GM19452 (cell line): ENCODE data around the gene APEH.
"Not testable (repeated sequence)": the region's sequence is repeated elsewhere in the genome, so short reads cannot be mapped to it uniquely, and the experiment has no call there.

Experiments
- ATAC-seq: cut with Tn5 transposase; IDR thresholded peaks from one replicate; pipeline ENCODE4 v1.9.1; 2021; ENCODE audit not compliant: unreplicated experiment

The APEH gene

GRCh38 chr3:49667701-49668413 lies 6.3 kb upstream of the APEH start:
- ATAC-seq: no peak

- no peak for ATAC-seq
Observed at GRCh38 chr3:49668414-49668797, 5.7 kb upstream of the APEH start.

- ATAC-seq: no peak
Observed at GRCh38 chr3:49668861-49669260, 5.3 kb upstream of the APEH start.

GRCh38 chr3:49669352-49669751 lies 4.8 kb upstream of the APEH start:
- no peak for ATAC-seq

- no peak for ATAC-seq
Observed at GRCh38 chr3:49670940-49671290, 3.2 kb upstream of the APEH start.

GRCh38 chr3:49671291-49672288 lies 2.6 kb upstream of the APEH start:
- ATAC-seq: no peak

- ATAC-seq: no peak
Observed at GRCh38 chr3:49673121-49673714, 933 bp upstream of the APEH start.

- ATAC-seq: peak; percentile 28
Observed at GRCh38 chr3:49674497-49674983, 389 bp downstream of the APEH start.

GRCh38 chr3:49675912-49676311 lies 1.8 kb downstream of the APEH start:
- no peak for ATAC-seq

- ATAC-seq: no peak
Observed at GRCh38 chr3:49680493-49681231, 6.5 kb downstream of the APEH start.

- ATAC-seq: no peak
Observed at GRCh38 chr3:49681232-49681522, 7.0 kb downstream of the APEH start.

GRCh38 chr3:49681543-49681942 lies 7.4 kb downstream of the APEH start:
- no peak for ATAC-seq

- no peak for ATAC-seq
Observed at GRCh38 chr3:49683162-49683561, 9.0 kb downstream of the APEH start.

- ATAC-seq: not testable (repeated sequence)
Observed at GRCh38 chr3:49684453-49684852, 10.3 kb downstream of the APEH start.

- not testable (repeated sequence) for ATAC-seq
Observed at GRCh38 chr3:49685103-49685502, 11.0 kb downstream of the APEH start.

- not testable (repeated sequence) for ATAC-seq
Observed at GRCh38 chr3:49685846-49686245, 11.7 kb downstream of the APEH start.

- not testable (repeated sequence) for ATAC-seq
Observed at GRCh38 chr3:49686346-49686745, 12.2 kb downstream of the APEH start.

GRCh38 chr3:49686769-49687423 lies 12.7 kb downstream of the APEH start:
- not testable (repeated sequence) for ATAC-seq

- ATAC-seq: not testable (repeated sequence)
Observed at GRCh38 chr3:49687424-49687795, 13.3 kb downstream of the APEH start.

- not testable (repeated sequence) for ATAC-seq
Observed at GRCh38 chr3:49688338-49689045, 14.3 kb downstream of the APEH start.
